NCI-H526 (cell line): ENCODE measurements around the gene FIBP.

ENCODE experiments used
- DNase-seq, 2 experiments: peaks; one replicate each; lab custom pipeline; 2025; lab: John Stamatoyannopoulos, UW

The FIBP gene

GRCh38 chr11:65890324-65891218 lies 2.3 kb upstream of the FIBP start, which contains the start of gene CCDC85B:
Gene CCDC85B (plus strand): TSS chr11:65890673. CDS start chr11:65890784, 111 bp downstream.
- DNase-seq: peak; percentile 86 to 98

DNA sequence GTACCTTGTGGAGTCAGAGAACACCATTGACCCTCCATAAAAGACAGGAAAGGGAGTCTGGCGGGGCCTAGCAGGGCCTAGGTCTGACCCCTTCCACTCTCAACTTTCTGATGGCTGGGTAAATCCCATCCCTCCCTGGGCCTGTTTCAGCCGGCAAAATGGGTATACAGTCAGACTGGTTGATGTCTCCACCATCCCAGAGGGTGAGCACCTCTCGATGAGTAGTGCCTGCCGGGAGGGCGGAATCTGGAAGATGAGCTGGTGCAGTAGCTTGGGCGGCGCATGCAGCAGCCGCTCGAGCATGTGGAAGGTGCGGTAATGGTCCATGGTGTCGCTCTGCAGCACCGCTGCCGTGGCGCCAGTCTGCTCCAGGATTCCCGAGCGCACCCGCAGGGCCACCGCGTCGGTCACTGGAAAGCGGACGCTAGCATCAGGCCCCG lies 528 bp downstream of the FIBP start:
- no peak for DNase-seq

DNA sequence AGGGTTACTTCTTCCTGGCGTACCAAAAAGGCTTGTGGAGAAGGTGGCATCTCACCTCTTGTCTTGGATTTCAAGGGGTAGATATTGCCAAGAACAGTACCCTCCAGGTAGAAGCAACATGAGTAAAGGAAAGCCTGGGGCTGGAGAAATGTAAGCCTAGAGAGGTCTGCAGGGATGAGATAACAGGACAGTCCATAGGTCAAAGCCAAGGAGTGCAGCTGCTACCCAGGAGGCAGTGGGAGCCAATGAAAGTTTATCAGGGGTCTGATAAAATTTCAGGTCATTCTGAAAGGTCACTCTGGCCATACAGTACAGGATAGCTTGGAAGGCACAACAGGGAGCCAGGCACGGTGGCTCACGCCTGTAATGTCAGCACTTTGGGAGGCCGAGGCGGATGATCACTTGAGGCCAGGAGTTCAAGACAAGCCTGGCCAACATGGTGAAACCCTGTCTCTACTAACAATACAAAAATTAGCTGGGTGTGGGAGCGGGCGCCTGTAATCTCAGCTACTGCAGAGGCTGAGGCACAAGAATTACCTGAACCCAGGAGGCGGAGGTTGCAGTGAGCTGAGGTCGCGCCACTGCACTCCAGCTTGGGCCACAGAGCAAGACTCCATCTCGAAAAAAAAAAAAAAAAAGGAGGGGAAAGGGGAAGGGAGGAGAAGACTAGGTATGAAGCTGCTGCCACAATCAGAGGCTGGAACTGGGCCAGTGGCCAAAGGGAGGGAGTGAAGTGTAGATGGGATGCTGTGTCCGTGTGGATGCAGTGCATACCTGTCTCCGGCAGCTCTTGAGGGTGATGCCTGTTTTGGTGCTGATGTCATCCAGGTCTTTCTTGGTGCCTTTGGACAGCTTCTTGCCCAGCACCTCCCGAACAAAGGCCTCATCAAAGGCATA lies 1.2 kb downstream of the FIBP start:
- DNase-seq: no peak

GRCh38 chr11:65885808-65886536 lies 2.3 kb downstream of the FIBP start:
- DNase-seq: no peak

GRCh38 chr11:65885231-65885630 lies 3.0 kb downstream of the FIBP start:
- no peak for DNase-seq

GRCh38 chr11:65884716-65885092 lies 3.6 kb downstream of the FIBP start:
- peak; percentile 29 to 79 for DNase-seq

DNA sequence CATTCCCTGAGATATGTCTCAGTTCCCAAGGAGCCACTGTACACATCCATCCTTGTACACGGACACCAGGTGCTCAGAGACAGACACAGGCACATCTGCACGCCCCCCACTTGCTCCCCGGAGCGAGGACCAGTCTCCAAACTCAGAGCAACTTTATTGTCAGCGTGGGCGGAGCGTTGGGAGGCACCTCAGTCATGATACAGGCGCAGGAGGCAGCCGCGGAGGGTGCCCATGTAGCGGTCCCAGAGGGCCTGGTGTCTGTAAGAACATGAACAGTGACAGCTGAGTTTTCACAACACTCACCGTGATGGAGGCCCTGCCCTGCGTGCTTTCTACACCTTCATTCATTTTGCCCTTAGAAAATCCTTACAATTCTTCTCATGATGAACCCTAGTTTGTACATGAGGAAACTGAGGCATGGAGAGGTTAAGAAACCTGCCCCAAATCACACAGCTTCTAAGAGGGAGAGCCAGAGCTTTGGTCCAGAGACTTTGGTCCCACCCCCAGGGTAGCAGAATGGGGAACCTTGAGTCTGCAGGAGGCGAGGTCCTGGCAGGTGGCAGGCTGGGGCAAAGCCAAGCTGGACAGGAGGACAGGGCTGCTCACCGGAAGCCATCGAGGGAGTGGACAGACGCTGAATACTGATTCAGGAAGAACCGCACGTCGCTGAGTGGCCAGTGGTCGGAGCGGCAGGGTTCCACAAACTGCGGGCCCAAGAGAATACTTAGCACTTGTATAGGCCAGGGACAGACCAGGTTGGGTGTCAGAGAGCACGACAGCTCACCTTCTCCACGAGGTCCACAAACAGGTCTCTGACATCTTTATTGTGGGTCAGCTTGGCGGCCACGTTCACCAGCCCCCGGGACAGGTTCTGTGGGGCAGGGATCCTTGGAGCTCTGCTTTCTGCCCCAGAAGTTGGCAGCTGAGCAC lies 4.2 kb downstream of the FIBP start:
- no peak for DNase-seq

- DNase-seq: no peak
Observed at GRCh38 chr11:65883058-65883761, 5.1 kb downstream of the FIBP start.

DNA sequence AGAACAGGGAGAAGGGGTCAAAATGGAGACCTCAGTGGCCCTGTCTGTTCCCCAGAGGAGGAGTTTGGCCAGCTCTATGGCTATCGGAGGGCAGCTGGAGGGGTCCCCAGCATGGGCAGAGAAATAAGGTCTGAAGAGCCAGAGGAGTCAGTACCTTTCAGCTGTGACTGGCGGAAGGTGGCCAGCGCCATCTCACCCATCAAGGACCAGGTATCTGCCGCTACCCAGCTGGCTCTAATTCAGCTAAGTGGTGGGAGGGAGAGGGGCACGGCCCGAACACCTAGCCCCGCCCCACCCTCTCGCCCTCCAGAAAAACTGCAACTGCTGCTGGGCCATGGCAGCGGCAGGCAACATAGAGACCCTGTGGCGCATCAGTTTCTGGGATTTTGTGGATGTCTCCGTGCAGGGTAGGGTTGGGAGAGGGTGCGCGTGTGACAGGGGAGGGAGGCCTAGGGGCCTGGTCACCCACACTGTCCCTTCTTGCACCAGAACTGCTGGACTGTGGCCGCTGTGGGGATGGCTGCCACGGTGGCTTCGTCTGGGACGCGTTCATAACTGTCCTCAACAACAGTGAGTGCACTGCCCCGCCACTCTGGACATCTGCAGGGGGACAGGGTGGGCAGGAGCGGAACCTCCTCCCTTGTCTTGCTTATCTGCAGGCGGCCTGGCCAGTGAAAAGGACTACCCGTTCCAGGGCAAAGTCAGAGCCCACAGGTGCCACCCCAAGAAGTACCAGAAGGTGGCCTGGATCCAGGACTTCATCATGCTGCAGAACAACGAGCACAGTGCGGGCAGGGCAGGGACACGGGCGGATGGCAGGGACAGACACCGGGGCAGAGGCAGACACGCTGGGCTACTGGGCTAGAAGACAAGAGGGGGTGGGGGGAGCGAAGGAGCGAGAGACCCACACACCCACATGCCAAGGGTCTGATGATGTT lies 5.9 kb downstream of the FIBP start:
- no peak for DNase-seq

GRCh38 chr11:65880844-65881421 lies 7.3 kb downstream of the FIBP start:
- no peak for DNase-seq

DNA sequence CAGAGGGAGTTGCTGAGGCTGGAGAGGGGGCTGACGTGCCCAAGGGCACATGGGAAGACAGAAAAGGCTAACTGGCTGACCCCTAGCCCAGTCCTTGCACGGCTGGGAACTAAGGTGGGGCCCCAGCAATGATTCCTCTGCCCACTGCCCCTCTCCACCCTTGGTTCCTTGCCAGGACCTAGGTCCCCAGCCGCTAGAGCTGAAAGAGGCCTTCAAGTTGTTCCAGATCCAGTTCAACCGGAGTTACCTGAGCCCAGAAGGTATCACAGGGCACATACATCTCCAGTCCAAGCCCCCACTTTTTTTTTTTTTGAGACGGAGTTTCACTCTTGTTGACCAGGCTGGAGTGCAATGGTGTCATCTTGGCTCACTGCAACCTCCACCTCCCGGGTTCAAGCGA lies 8.2 kb downstream of the FIBP start:
- DNase-seq: no peak

DNA sequence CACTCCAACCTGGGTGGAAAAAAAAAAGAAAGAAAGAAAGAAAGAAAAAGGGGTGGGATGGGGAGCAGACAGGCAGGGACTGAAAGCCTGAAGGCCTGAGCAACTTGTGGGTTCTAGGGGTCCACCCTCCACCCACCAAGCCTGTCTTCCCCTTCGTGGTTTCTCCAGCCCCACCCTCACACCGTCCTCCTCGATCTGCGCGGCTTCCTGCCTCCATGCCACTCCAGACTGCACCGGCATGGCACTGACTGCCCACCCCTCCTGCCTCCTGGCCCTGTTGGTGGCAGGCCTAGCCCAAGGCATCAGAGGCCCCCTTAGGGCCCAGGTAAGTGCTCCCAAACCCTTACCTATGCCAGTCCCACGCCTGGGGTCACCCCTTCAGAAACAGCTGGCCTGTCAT lies 8.7 kb downstream of the FIBP start, which contains the start of gene CTSW:
Gene CTSW (plus strand): TSS at position 221 of the 400 bp plus-strand sequence. CDS start 18 bp downstream, at position 239.
- DNase-seq: no peak

GRCh38 chr11:65873318-65874156 lies 14.7 kb downstream of the FIBP start:
- DNase-seq: peak; percentile 85 to 97

DNA sequence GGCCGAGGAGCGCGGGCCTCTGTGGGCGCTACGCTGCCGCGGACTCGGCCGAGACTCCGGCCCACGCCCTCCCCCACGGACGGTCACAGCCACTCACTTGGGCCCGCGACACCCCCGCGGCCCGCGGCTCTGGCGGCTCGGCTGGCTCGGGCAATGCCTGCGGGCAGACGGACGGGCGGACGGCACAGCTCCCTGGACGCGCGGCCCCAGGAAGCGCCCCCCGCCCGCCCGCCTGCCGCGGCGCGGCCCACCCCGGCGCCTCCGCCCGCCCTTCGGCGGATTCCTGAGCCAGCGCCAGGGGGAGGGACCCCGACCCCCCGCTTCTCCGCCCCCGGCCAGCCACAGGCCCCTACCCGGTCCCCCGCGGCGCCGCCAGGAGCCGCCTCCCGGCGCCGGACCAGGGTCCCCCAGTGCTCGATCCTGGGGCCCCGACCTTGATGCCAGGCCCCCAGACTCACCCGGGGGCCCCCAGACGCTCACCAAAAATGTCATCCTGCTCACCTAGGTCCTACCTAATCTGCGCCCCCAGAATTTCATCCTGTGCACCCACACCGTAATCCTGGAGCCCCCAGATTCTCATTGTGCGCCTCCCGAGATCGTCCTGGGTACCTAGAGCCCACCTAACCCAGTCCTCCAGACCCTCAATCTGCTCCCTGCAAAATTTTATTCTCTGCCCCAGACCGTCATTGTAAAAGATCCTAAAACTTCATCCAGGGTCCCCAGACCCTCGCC lies 15.5 kb downstream of the FIBP start, which contains the start of gene EFEMP2:
Gene EFEMP2 (minus strand): TSS at position 215 of the 732 bp plus-strand sequence. CDS start 446 bp downstream, outside the sequence.
- DNase-seq: no peak

DNA sequence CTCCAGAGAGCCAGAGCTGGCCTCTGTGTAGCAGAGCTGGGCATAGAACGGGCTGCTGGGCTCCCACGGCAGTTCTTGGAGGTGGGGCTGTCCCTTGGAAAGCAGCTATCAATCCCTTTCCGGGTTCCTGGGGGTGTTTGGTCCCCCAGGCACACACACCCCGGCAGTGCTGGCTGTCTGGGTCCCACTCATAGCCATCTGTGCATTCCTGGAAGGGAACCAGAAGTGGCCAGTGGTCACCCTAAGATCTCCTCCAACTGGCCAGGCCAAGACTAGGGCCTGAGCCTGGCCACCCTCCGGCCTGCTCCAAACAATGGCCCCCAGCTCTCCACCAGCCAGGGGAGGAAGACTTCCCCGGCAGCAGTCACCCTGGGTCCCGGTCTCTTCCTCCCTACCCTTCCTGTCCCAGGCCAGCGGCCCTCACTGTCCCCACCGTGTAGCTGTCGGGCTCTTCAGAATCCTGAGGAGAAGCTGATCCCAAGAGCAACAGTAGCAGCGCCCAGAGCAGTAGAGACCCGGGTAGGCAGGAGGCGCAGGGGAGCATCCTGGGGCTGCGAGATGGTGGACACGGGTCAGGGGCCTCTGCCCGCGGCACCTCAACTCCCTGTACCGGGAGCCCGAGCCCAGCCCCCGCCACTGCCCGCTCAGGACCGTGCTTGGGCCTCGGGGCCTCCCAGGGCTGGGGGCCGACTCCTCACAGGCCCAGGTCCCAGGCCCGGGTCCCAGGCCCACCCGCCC lies 16.3 kb downstream of the FIBP start:
- DNase-seq: no peak
